ENCODE measurements around the gene KRT74.
"Not testable (repeated sequence)": the region's sequence is repeated elsewhere in the genome, so short reads cannot be mapped to it uniquely, and the experiment has no call there.

KRT74 gene

DNA sequence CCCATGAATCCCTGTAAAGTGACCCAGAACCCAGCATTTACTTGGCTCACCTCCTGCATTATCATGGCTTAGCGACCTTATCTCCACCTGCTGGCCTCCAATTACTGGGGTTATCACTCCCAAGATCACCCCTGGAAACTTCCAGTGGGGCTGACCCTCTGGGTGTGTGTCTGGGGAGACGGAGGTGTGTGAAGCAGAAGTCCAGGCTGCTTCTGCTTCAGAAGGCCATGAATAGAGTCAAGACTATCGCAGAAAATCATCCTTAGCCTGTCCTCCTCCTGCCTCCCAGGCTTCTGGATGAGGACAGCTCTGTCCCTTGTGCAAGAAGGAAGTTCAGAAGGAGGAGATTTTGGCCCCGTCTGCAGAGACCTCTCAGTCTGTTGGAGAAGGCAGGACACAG, 28.0 kb upstream of the KRT74 start:
- DNase-seq, result no peak

DNA sequence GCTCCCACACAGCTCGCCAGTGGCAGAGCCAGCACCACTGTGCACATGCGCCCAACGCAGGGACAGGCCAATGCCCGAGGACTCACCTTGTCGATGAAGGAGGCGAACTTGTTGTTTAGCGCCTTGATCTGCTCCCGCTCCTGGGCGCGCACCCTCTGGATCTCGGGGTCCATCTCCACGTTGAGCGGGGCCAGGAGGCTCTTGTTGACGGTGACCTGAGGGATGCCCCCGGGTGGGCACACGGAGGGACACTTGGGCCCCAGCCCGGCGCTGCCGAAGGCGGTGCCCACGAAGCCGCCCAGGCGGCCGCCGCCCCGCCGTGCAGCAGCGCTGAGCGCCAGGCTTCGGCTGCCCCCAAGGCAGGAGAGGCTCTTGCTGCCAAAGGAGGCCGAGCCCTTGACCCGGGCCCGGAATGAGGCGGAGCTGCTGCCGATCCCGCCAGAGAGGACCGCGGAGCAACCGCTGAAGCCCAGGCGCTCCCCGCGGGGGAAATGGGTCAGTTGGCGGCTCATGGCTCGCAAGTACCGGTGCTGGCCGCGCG, 27.4 kb upstream of the KRT74 start, which contains the start of gene KRT72:
KRT72 (minus strand) TSS at position 523 of the 541 bp plus-strand sequence; CDS start at position 512, 11 bp downstream.
- no peak for DNase-seq

- DNase-seq, result no peak
These were observed 26.8 kb upstream of the KRT74 start for GRCh38 chr12:52600475-52600874.

GRCh38 chr12:52600071-52600470, 26.4 kb upstream of the KRT74 start:
- DNase-seq, result no peak

DNA sequence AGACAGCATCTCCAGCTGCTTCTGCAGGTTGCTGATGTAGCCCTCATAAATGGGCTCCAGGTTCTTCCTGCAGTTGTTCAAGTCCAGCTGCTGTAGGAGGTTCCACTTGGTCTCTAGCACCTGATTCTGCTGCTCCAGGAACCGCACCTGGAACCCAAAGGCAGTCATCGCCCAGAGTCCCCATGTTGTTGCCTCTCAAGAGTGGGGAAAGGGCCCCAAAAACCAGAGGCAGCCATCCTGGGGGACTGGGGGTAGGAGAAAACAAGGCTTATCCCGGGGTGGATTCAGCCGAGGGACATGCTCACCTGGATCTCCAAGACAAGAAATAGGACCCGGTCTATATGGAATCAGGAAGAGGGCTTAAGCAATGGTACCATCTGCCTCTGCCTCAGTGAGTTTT, 25.3 kb upstream of the KRT74 start:
- DNase-seq, result no peak

- DNase-seq, result not testable (repeated sequence)
These were observed 20.6 kb upstream of the KRT74 start for GRCh38 chr12:52594237-52594636.

DNA sequence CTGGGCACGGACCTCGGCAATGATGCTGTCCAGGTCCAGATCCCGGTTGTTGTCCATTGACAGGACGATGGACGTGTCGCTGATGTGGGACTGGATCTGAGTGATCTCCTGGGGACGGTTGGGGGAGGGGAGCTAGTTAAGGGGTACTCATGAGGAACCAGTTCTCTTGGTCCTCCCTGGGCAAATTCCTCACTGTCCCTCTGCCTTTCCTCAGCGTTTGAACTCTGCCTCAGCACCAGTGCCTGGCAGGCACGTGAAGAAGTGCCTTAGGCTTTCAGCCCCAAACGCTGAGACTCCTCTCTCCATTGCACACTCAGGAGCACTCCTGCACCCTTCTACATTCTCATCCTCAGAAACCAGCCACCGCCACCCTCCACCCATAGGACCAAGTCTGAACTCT, 17.9 kb upstream of the KRT74 start:
- no peak for DNase-seq

GRCh38 chr12:52590021-52590420, 16.4 kb upstream of the KRT74 start:
- DNase-seq, result no peak

- DNase-seq, result no peak
These were observed 13.9 kb upstream of the KRT74 start for GRCh38 chr12:52587563-52587962.

DNA sequence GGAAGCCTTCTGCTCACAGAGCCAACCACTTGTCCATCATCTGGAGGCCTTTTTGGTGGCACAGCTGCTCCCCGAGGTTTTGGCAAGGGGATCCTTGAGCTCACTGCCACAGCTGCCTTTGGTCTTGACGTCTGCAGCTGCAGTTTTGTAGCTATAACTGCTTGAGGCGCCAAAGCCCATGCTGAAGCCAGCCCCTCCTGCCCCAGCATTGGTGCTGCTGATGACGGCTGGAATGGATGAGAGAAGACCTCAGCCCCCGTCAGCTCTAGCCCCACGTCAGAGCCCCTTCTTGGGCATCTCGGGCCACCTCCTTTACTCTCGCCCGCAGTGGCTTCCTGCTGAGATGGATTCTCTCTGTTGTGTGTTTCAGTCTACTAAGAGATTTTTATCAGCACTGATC, 12.3 kb upstream of the KRT74 start:
- no peak for DNase-seq

DNA sequence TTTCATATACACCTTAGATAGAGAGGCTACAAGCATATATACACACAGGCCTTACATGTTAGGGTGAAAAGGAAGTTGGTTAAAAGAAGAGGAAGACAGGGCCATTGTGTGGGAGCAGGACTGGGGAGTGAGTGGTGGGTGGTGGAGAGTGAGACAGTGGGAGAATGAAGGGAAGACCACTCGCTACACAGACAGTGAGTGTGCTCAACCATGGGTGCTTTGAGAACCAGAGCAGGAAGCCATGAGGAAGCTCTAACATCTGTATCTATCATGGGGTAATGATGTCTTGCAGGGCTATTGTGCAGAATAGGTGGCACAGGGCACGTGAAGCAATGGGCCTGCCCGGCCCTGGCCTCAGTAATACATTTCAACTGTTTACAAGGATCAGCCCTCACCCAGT, 11.4 kb upstream of the KRT74 start:
- no peak for DNase-seq

GRCh38 chr12:52584156-52584682, 10.6 kb upstream of the KRT74 start:
- no peak for DNase-seq

- no peak for DNase-seq
These were observed 9.4 kb upstream of the KRT74 start for GRCh38 chr12:52582971-52583456.

DNA sequence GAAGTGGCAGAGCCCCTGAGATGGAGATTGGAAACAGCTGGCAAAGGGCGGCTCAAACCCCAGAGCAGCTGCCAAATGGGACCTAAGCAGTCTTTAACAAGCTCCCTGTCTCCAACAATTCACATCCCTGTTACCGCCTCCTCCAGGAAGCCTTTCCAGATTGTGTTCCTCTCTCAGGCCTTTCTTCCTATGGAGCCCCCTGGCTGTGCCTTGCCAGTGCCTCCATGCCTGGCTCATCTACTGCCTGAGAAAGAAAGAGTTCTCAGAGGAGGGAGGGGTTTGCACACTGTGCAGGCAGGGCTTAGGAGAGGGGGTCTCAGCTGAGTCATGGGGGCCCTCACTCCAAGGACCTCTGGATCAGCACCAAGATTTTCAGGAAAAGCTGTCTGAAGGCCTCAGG, 8.8 kb upstream of the KRT74 start:
- DNase-seq, result no peak

DNA sequence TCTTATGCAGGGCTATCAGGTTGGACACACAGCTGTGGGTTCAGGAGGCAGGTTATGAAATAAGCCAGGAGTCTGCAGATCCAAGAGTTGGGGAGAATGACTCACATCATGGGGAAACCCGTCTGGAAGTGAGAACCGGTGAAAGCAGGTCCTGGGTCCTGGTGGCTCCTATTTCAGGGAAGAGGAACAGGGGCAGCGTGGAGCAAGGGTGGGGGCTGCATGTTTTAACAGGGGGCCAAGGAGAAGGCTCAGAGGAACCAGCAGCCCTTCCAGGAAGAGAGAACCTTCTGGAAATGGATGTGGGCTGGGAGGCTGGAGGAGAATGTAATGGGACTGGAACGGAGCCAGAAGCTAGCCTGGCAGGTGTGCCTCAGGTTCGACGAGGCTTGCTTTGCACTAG, 7.8 kb upstream of the KRT74 start:
- DNase-seq, result no peak

DNA sequence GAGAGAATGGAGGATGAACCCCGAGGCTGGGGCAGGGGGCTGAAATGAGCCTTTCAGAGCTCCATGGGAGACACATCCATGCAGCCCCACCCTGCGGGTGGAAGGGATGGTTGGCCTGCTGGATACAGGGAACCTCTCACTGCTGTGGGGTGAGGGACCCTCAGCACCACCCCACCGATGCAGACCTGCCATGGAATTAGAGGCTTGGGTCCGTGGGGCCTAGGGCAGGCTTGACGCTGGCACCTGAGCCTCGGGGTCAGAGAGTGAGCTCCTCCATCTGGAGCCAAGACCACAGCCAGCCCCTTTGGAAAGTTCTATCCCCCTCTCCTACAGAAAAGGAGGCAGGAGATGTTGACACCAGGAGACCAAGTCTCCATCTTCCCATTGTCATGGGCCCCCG, 7.4 kb upstream of the KRT74 start:
- no peak for DNase-seq

GRCh38 chr12:52580496-52580895, 6.9 kb upstream of the KRT74 start:
- no peak for DNase-seq

GRCh38 chr12:52579468-52580465, 6.1 kb upstream of the KRT74 start:
- DNase-seq, result no peak

- no peak for DNase-seq
These were observed 4.8 kb upstream of the KRT74 start for GRCh38 chr12:52578469-52578868.

GRCh38 chr12:52577316-52577715, 3.7 kb upstream of the KRT74 start:
- DNase-seq, result no peak

DNA sequence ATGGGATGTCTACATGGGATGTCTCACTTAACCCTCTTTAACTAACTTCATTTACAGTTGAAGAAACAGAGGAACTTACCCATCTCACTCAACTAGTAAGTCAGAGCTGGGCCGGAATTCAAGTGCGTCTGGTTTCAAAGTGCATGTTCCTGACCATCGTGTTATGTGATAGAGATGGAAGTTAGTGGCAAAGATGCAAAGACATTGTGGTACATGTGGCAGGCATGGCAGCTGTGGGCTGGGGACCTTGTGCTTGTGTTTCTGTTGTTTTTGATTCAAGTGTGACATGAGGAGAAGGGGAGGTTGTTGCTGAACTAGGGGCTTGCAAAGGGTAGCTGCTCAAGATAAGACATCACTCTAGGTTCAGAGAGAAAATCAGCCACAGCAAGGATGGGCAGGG, 2.3 kb upstream of the KRT74 start:
- no peak for DNase-seq

- no peak for DNase-seq
These were observed 1.6 kb upstream of the KRT74 start for GRCh38 chr12:52575256-52575655.

DNA sequence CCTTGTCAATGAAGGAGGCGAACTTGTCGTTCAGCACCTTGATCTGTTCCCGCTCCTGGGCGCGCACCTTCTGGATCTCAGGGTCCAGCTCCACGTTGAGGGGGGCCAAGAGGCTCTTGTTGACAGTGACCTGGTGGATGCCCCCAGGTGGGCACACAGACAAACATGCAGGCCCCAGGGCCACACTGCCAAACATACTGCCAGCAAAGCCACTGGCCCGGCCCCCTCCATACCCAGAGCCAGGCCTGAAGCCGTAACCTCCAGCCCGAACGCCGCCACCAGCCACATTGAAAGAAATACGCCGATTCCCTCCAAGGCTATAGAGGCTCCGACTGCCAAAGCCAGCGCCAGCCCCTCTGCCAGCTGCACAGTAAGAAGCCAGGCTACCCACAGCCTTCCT, 337 bp downstream of the KRT74 start:
- DNase-seq, result no peak

GRCh38 chr12:52570511-52570910, 3.1 kb downstream of the KRT74 start:
- DNase-seq, result no peak
